GM21723 (cell line): Measurements from ENCODE around the gene COL23A1.

Experiments used
- ATAC-seq: cut with Tn5 transposase; IDR thresholded peaks from one replicate; pipeline ENCODE4 v1.9.1; 2021; ENCODE audit warnings: mild to moderate bottlenecking, moderate library complexity; ENCODE audit not compliant: unreplicated experiment

The COL23A1 gene

DNA sequence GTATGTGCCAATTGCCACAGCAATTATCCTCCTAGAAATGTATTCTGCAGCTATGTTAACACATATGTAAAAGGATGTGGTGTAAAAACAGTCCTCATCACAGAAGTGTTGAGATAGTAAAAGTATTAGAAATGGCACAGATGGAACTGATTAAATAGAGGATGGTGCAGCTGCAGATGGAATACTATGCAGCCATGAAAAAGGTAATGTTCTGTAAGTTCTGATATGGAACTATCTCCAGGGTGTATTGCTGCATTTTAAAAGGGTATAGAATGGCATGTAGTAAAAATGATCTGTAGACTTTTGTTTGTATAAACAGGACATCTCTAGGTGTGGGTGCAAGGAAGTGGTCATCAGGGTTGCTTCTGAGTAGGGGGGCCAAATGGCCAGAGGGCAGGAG lies 294.6 kb downstream of the COL23A1 start:
- no peak for ATAC-seq

DNA sequence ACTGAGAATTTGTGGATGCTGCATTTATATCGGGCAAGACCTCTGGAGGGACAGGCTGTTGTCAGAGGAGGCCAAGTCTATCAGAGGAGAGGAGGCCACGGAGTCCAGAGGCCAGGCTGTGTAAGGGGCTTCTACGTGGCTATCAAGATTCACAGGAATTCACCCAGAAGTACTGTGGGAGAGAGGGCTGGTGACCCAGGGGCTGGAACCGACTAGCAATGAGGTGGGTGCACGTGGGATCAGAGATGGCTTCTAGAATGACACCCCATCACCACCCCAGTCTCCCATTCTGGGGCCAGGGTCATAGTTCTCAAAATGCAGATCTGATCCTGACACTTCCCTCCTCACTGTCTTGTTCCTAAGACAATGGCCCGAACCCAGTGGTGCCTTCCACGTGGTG lies 296.4 kb downstream of the COL23A1 start:
- ATAC-seq: no peak

DNA sequence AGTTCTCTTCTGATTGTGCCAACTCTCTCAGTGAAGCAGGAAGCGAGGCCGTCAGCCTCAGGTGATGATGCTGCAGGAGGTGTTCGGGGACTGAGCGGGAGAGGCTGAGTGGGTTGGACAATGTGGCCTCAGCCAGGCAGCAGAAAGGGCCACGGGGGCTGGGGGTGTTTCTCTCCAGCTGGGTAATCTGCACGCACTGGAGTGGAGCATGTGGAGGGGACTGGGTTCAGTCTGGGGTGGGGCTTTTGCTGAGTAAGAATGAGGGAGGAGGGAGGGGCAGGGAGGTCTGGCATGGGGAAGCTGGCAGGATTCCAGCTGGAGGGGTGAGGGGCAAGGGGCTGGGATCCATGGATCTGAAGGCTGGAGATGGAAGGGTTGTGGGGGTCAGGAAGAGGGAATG lies 296.8 kb downstream of the COL23A1 start:
- no peak for ATAC-seq

DNA sequence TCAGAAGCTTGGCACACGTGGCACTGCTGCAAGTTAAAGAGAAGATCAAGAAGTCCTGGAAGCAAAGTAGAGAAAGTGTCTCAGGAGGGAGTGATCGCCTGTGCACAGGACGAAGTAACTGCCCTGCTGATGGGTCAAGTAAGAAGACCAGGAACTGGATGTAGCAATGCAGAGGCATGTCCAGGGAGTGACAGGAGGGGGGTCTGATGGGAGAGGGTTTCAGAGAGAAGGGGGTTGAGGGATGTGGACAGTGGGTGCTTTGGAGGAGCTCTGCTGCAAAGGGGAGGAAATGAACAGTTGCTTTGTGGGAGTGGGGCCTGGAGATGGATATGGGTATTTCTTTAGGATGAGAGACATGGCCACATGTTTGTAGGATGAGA lies 297.4 kb downstream of the COL23A1 start:
- no peak for ATAC-seq

DNA sequence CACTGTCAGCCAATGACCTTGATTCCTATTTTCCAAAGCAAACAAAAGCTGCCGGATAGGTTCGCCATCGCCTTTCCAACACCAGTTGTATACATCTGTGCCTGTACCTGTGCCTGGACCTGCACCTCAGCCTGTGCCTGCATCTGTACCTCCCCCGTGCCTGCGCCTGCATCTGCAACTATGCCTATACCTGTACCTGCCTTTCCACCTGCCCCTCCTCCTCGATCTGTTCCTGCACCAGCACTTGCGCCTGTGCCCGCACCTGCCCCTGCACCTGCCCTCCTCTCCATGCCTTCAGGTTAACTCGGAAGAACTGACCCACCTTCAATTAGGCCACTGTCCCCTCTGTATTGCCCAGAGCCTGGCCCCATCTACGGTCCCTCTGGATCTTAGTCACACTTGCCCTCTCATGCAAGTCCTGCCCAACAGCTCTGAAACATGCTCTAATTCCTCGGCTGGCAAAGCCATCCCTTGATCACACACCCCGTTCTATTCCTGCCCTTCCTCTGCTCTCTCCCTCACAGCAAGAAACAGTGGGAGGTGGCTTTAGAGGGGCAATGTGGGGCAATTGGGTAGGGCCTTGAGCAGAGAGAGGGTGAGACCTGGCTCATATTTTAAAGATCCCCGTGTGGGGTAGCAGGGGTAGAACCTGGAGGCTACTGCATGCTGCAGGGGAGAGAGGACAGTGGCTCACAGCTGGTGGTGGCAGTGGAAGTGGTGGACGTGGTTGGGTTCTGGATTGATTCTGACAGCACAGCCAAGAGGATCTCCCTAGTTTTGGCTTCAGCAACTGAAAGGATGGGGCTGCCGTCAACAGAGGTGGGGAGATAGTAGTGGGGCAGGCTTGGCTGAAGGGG lies 298.0 kb downstream of the COL23A1 start:
- ATAC-seq: no peak

DNA sequence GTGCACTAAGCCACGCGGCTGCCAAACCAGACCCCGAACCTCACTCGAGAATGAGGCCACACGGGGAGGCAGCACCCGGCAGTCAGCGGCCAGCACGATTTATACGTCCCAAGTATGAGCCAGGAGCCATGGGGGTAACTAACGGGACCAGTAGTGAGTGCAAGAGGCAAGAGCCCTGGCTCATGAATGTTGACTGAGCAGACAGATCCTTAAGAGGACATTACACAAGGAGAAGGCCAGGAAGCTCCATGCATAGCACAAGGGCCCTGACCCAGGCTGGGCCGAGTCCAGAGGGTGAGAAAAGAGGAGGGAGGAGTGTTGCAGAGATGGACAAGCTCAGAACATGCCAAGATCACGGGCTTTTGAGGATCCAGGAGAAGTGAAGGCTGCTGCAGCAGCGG lies 299.0 kb downstream of the COL23A1 start:
- no peak for ATAC-seq

DNA sequence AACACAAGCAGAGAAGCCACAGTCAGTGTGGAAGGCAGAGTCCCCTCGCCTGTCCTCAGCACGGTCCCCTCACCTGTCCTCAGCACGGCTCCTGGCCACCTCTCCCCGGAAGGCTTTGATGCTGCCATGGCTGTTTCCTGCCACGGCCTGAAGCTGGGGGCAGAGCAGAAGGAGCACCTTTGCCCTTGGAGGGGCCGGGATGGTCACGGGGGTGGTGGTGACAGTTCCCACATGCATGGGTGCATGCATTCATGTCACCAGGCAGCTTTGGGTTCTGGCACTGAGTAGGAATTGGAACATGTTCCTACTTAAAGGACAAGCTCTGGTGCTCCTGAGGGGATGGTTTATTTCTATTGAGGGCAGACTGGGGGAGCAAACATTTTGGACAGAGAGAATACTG lies 299.8 kb downstream of the COL23A1 start:
- no peak for ATAC-seq

DNA sequence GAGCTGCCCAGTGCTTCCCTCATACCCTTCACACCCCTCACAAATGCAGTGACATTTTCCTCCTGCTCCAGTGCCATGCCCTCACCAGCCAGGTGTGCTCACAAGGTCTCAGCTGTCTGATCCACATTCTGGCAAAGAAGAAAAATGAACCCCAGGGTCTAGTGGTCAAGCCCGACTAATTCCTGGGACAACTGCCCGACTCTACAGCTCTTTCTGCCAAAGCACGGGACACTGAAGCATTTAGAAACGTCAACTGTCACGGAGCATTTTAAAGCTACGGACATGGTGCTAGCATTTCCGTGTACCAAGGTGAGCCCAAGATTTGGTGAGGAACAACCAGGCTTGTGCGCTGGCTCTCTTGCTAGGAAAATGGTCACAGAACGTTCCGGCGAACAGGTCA lies 300.8 kb downstream of the COL23A1 start:
- no peak for ATAC-seq

DNA sequence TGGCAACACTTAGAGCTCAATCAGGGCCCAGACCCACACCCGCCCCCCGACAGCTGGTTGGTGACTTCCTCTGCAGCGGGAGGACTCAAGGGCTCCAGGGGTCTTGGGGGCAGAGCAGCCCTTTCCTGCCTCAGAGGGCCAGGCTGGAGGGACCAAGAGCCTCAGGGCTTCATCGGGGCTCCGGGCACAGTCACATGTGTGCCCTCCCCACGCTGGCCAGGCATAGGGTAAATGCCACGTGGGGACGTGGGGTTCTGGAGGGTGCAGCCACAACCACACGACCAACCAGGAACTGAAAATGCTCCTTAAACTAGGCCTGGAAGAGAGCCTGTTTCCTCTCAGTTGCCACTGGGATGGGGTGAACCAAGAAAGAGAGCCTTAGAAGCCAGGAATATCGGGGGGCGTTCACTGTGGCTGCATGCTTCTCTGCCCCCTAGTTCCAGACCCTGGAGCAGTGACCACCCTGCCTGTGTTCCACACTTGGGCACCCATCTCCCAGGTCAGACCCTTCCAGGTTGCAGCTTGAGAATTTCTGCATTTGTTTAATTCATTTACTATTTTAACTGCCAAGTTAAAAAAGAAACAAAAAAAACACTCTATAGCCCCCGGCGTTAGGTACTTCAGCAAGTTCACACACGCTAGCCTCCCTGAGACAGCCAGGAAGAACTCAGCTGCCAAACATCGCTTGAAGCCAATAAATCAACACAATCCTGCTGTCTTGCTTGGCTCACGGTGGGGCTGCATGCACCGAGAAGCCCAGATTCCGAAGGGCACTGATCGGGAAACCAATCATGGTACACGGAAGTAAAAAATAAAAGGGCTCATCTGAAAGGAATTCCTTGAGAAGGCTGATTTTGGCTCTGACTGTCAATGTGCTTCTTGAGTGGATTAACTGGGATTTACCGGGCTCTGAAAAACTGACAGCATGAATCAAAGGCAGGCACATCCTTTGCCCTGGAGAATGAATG lies 301.5 kb downstream of the COL23A1 start:
- ATAC-seq: no peak

DNA sequence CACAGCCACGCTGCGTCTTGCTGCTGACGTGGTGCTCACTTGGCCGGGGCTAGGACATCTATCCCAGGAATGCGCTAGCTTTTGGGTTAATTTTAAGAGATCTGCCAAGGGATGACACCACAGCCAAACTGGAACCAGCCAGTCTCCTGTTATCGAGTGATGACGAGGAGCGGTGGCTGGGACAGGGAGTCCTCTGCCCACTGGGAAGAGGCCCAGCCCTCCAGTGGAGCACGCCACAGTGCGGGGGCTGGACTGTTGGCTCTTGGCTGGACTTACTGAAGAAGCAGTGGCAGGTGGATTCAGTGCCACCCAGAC lies 302.4 kb downstream of the COL23A1 start:
- ATAC-seq: no peak

DNA sequence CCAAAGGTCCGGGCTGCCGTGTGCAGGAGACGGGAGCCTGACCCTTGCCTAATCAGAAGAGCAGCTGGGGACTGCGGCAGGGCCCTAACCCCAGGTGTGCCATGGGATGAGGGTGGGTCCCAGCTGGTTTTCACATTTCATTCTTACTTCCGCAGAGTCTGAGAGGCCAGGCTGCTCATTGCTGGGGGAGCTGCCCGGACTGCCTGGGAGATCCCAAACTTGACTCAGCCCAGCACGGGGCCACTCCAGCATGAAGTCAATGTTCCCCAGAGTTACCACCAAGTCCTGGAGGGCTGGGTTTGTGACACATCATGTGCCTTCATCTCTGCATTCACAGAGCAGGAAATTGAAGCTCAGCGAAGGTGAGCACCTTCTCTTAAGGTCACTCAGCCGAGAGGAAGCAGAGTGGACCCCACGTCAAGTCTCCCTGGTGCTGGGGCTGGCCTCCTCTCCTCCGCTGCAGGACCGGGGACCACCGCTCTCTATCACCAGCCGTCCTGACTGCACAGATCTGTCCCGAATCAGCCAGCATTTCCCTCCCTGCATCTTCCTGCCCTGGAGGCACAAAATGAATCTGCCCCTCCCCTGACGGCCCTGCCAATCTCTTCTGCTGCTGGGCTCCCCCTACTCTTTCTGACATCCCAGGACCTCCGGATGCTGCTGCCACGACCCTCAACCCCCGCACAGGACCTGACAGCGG lies 303.0 kb downstream of the COL23A1 start:
- ATAC-seq: no peak

DNA sequence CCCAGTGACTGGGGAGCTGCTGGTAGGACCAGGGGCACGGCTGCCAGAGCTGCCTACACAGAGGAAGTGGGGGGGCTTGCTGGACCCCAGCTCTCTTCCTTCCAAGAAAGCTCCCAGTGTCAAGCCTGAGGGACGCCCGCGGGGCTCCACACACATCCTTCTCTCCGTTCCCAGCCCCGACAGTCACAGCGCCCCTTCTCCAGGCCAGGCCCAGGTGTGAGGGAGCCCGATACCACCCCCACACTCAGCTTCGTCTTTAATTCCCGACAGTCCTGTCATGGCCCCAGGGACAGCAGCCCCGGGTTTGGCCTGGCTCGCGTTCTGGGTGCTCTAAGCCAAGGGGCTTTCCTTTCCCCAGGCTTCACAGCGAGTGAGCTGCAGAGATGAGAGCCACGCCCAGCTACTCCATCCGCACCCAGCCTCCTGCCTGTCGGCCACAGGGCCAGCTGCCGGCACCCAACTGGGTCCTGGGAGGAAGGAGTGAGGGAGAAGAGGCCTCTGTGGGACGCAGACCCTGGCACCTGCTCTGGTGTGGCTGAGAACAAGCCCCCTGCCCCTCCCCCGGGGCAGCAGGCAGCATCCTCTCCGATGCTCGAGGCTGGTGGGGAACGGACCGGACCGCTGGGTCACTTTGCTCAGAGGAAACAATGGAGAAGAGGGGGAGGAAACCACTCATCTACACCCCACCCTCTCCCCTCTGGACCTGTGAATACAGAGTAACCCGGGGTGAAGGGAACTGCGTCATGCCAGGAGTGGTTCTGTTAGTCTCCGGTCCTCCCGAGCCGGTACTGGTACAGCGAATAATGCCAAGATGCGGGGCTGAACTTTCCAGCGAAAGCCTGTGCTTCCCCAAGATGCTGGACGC lies 303.7 kb downstream of the COL23A1 start:
- no peak for ATAC-seq

DNA sequence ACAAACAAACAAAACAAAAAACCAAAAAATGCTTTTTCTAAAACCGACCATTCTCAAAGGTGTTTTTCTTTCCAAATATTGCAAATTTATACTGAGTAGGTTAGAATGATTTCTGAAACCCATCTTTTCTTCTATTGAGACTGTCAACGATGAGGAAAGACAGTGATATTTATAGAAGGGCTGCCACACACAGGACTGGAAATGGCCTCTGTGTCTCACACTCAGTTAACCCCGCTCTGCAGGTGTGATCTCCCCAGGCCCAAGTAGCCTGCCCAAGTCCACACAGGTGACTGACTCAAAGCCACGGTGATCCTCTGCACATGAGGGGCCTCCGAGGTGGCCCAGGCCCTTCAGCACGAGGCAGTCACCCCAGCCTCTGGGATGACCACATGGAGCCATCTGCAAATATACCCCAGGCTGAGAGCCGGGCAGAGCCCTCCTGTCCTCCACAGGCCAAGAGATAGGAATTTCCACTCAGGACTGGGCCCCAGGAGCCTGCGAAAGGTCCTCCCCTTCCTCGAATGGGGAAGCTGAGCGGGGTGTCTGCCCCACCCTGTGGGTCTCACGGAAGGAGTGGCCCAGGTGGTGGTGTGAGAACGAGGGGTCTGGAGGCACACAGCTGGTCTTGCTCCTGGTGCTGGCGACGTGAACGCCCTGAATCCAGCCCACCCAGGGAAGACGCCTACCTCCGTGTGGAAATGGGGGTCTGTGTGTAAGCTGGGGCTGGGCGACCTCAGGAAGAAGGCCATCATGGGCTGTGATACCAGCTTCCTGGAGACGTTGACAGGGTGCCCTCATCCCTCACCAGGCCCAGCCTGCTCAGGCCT lies 304.6 kb downstream of the COL23A1 start:
- ATAC-seq: no peak

DNA sequence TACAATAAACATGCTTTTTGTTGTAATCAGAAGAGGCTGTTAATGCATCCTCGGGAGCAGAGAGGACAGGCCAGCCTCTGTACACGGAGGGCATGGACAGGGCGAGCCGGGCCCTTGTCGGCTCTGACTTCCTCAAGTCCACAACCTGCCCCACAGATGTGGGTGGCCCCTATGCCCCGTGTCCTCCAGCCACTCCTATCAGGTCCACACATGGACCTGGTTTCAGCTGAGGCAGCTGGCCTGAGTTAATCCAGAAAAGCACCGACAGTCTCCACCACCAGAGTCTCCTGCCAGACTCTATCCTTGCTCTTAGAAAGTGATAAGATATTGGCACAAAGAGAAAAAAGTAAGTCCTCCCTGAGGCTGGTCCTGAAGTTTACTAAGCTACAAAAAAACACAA lies 305.2 kb downstream of the COL23A1 start:
- ATAC-seq: no peak

DNA sequence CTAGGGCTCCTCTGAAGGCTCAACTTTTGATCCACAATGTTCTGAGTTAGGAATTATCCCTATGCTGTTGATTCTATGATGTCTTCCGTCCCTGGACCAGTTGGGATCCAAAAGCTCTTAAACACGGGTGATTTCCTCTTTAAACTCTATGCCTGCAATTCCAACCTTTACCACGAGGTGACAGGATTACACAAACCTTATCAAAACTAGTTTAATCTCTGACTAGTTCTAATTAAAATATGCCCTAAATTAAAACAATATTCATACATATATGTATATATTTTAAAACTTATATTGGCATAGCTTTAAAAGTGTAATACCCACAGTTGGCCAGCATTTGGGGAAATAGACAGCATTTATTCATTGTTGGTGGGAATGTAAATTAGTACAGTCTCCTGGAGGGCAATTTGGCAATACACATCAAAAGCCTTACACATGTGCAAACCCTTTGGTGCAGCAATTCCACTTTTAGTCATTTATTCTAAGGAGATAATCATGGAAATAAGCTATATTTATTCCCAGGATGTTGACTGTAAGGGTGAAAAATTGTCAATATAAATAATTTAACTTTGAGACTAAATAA lies 306.0 kb downstream of the COL23A1 start:
- no peak for ATAC-seq

DNA sequence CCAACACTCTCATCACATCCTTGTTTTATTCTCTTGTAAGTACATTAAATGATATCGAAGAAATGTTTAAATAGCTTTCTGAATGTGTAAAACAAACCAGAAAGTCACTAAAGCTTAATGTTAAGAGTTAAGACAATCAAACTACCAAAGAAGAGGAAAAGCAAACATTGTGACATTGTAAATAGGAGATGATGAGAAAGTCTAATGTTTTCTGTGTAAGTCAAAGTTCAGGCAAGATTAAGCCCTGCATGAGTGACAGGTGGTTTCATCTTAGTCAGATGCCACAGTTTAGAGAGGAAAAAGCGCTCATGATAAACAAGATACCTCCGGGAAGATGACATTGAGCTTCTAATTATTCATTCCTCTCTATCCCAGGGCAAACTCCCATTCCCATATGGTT lies 306.7 kb downstream of the COL23A1 start:
- no peak for ATAC-seq

DNA sequence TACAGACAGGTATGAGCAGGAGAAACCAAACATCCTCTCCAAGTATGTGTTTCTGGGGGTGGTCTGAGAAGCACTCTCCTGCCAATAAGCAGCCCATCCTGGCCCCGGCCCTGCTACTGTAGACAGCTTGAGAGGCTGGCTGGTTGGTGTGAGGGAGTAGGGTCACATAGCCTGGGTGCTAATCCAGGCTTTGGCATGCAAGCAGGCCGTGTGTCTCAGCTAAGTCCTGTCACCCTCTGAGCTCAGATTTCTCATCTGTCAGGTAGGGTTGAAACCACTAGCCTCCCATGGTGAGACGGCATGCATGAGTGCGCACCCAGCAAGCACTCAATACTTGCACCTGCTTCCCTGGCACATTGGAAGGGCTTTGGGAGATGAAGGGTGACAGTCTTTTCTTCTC lies 307.8 kb downstream of the COL23A1 start:
- ATAC-seq: no peak

DNA sequence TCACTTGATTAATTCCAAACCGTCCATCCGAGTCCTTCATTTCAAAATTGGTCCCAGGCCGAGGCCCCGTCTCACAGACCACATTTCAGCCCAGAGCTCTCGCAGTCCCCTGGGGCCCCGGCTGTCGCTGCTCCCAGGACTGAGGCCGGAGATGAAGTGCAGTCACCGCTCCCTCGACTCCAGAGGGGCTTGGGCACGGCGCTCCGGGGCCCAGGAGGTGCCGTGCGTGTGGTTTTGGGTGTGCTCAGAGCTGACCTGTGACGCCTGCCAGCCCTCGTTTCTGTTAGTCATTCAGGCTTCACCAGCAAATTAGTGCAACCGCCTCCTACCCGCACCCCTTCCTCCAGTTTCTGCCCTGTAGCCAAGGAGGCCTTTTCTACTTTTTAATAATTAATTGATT lies 308.9 kb downstream of the COL23A1 start:
- ATAC-seq: no peak

DNA sequence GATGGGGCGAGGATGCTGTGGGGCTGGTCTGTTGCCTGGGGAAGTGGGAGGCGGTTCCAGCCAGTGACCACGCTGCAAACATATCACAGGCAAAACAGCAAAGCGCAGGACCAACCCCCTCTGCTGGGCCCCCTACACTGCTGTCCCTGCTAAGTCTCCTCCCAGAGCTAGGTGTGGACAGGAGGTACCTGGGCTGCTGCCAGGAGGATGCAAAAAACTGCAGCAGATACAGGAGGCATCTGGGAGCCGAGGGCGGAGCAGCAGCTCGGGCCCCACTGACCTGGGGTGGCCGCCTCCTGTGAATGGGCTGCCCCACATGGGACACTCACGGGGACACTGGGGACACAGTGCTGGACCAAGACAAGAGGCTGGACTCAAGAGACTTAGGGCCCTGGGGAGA lies 309.6 kb downstream of the COL23A1 start:
- no peak for ATAC-seq
